ENCODE measurements around the gene STEAP2. TPM values are rescaled to one million over a fixed set of nuclear protein-coding genes. Genes with fewer than 3 reads are reported as not detected.
"Not testable (repeated sequence)": the region's sequence is repeated elsewhere in the genome, so short reads cannot be mapped to it uniquely, and the experiment has no call there.

Gene STEAP2
- total RNA-seq, 2 donors from 2014 or later: 4.0 to 11.0 TPM

DNA sequence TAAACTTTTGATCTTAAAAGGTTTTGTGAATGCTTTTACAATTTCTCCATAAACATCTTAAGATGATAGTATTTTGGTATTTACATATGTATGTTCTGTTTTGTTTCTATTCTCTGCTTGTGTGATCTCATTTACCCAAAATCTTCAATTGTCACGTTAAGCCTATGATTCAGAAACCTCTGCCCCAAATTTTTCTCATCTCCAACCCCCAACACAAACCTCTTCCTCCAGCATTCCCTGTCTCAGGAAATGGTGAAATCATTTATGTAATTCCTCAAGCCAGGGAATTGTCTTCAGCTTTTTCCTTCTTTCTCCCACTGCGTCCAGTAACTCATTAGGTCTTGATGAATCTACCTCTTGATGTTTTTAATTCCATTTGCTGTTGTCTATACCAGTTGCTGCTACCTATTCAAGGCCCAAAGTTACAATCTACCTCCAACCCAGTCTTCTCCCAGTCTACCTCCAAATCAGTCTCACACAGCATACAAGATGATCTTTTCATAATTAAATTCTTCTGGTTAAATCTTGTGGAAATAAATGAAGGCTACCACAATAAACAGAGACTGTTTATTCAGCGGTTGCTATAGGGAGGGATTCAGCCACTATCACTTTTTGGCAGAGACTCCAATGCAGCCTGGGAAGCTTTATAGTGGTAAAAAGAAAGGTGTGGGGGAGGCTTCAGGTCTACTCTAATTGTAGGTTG, 39.2 kb downstream of the STEAP2 start:
- Mint-ChIP-seq H3K4me3 (no peak overlapping the region), H3K36me3 (ENCODE audit: low read depth) (no peaks in the 10 kb centered on the region), H3K27ac (no peak overlapping the region), H3K9me3 (no peaks in the 10 kb centered on the region), H3K27me3 (ENCODE audit: insufficient read depth) (peaks cover 33% of the 10 kb centered on the region), H3K4me1 (peaks cover 11% of the 10 kb centered on the region)
- whole genome bisulfite sequencing, 2 experiments (ENCODE audit: insufficient coverage in 1 of 2, insufficient read length in 1 of 2): 90 to 91% methylated on average over 3 of the region's 3 CpGs
- TF ChIP-seq CTCF (conservative IDR thresholded peaks at IDR 0.05): no peak
- peaks cover 5% of the 10 kb centered on the region for H3K9me3 ChIP-seq (ENCODE audit: control insufficient read depth, low read length)
- DNase-seq: no peak
- no peak overlapping the region for H3K4me3 ChIP-seq (ENCODE audit: low read length)
- no peaks in the 10 kb centered on the region for H3K27me3 ChIP-seq (ENCODE audit: control insufficient read depth, insufficient read depth, low read length, poor library complexity, severe bottlenecking)
- no peak overlapping the region for H3K27ac ChIP-seq (ENCODE audit: low read depth, low read length)
- no peak overlapping the region for H3K9ac ChIP-seq (ENCODE audit: extremely low read depth, low read length, poor library complexity, severe bottlenecking)
- H3K36me3 ChIP-seq (ENCODE audit: control insufficient read depth, insufficient read depth, low read length): no peaks in the 10 kb centered on the region
- peaks cover 3% of the 10 kb centered on the region for H3K4me1 ChIP-seq (ENCODE audit: control insufficient read depth, insufficient read depth, low read length)

DNA sequence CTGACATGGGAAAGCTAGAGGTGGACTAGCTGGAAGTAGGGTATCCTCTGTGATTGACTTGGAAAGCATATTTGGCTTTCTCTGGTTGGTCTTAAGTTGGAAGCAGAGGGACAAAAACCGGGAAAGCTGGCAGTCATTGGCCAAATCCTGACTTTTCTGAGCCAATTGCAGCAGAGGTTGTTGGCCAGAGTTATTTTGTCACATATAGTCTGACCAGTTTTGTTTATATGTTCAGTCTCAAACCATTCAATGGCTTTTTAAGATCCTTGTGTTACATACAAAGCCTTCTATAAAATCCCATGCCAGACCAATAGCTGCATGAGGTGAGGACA, 39.7 kb downstream of the STEAP2 start:
- Mint-ChIP-seq H3K27me3 (ENCODE audit: insufficient read depth) (peaks cover 30% of the 10 kb centered on the region), H3K27ac (no peak overlapping the region), H3K36me3 (ENCODE audit: low read depth) (no peaks in the 10 kb centered on the region), H3K4me3 (no peak overlapping the region), H3K4me1 (peaks cover 6% of the 10 kb centered on the region), H3K9me3 (no peaks in the 10 kb centered on the region)
- no peak for DNase-seq
- Histone ChIP-seq H3K27me3 (ENCODE audit: control insufficient read depth, insufficient read depth, low read length, poor library complexity, severe bottlenecking) (no peaks in the 10 kb centered on the region), H3K9ac (ENCODE audit: extremely low read depth, low read length, poor library complexity, severe bottlenecking) (no peak overlapping the region), H3K4me3 (ENCODE audit: low read length) (no peak overlapping the region), H3K9me3 (ENCODE audit: control insufficient read depth, low read length) (peaks cover 5% of the 10 kb centered on the region), H3K4me1 (ENCODE audit: control insufficient read depth, insufficient read depth, low read length) (no peaks in the 10 kb centered on the region), H3K27ac (ENCODE audit: low read depth, low read length) (no peak overlapping the region), H3K36me3 (ENCODE audit: control insufficient read depth, insufficient read depth, low read length) (no peaks in the 10 kb centered on the region)
- WGBS, 2 experiments (ENCODE audit: insufficient coverage in 1 of 2, insufficient read length in 1 of 2): 88 to 92% methylated on average over 1 of the region's 1 CpG
- no peak for TF ChIP-seq CTCF (conservative IDR thresholded peaks at IDR 0.05)

DNA sequence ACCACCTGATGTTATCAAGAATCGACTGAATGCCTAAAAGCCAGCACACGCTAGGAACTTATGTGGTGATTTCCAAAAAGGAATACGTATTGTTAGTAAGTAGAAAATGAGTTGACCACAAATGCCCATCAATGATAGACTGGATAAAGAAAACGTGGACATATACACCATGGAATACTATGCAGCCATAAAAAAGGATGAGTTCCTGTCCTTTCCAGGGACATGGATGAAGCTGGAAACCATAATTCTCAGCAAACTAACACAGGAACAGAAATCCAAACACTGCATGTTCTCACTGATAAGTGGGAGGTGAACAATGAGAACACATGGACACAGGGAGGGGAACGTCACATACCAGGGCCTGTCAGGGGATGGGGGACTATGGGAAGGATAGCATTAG, 44.5 kb downstream of the STEAP2 start:
- not testable (repeated sequence) for H3K36me3 ChIP-seq (ENCODE audit: control insufficient read depth, insufficient read depth, low read length); H3K4me3 Mint-ChIP-seq; H3K4me1 Mint-ChIP-seq; DNase-seq; H3K4me3 ChIP-seq (ENCODE audit: low read length); H3K9me3 Mint-ChIP-seq; H3K9ac ChIP-seq (ENCODE audit: extremely low read depth, low read length, poor library complexity, severe bottlenecking); H3K9me3 ChIP-seq (ENCODE audit: control insufficient read depth, low read length); H3K36me3 Mint-ChIP-seq (ENCODE audit: low read depth); H3K27ac ChIP-seq (ENCODE audit: low read depth, low read length); H3K27me3 Mint-ChIP-seq (ENCODE audit: insufficient read depth); H3K27me3 ChIP-seq (ENCODE audit: control insufficient read depth, insufficient read depth, low read length, poor library complexity, severe bottlenecking); H3K27ac Mint-ChIP-seq; H3K4me1 ChIP-seq (ENCODE audit: control insufficient read depth, insufficient read depth, low read length)
- 90 to 94% methylated on average over 5 of the region's 5 CpGs for WGBS, 2 experiments (ENCODE audit: insufficient coverage in 1 of 2, insufficient read length in 1 of 2)

DNA sequence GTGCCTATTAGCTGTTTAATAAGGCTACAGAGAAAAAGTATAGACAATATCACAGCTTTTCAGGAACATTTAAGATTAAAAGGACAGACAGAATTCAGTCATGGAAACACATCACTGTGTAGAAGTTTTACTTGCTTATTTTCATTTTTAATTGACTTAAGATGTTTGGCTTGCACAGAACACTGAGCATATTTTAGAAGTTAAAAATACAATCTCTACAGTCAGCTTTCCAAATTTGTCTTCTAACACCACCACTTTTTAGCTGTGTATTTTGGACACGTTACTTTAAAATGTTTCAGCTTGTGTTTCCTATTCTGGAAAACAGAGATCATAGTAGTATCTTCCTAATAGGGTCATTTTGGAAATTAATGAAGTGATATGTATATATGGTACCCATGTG, 45.2 kb downstream of the STEAP2 start:
- H3K36me3 ChIP-seq (ENCODE audit: control insufficient read depth, insufficient read depth, low read length): no peaks in the 10 kb centered on the region
- H3K27me3 ChIP-seq (ENCODE audit: control insufficient read depth, insufficient read depth, low read length, poor library complexity, severe bottlenecking): no peaks in the 10 kb centered on the region
- peaks cover 5% of the 10 kb centered on the region for H3K9me3 ChIP-seq (ENCODE audit: control insufficient read depth, low read length)
- no peak overlapping the region for H3K27ac ChIP-seq (ENCODE audit: low read depth, low read length)
- Mint-ChIP-seq H3K4me3 (no peak overlapping the region), H3K27me3 (ENCODE audit: insufficient read depth) (peaks cover 2% of the 10 kb centered on the region), H3K27ac (no peak overlapping the region), H3K9me3 (no peaks in the 10 kb centered on the region), H3K4me1 (no peaks in the 10 kb centered on the region), H3K36me3 (ENCODE audit: low read depth) (no peaks in the 10 kb centered on the region)
- H3K4me1 ChIP-seq (ENCODE audit: control insufficient read depth, insufficient read depth, low read length): no peaks in the 10 kb centered on the region
- TF ChIP-seq CTCF (conservative IDR thresholded peaks at IDR 0.05): no peak
- DNase-seq: no peak
- H3K4me3 ChIP-seq (ENCODE audit: low read length): no peak overlapping the region
- 100% methylated on average over 1 of the region's 1 CpG; no CpG with 5 or more reads in 1 of the 2 experiments for WGBS, 2 experiments (ENCODE audit: insufficient coverage in 1 of 2, insufficient read length in 1 of 2)
- H3K9ac ChIP-seq (ENCODE audit: extremely low read depth, low read length, poor library complexity, severe bottlenecking): no peak overlapping the region
